GM04503 (cell line): Measurements from ENCODE around the gene GLIPR2.
"Not testable (repeated sequence)": the region's sequence is repeated elsewhere in the genome, so short reads cannot be mapped to it uniquely, and the experiment has no call there.

Experiments used
- DNase-seq: peaks from one replicate; pipeline ENCODE4 v3.0.0-alpha.2; 2012; ENCODE audit warnings: low read depth

GLIPR2 gene

DNA sequence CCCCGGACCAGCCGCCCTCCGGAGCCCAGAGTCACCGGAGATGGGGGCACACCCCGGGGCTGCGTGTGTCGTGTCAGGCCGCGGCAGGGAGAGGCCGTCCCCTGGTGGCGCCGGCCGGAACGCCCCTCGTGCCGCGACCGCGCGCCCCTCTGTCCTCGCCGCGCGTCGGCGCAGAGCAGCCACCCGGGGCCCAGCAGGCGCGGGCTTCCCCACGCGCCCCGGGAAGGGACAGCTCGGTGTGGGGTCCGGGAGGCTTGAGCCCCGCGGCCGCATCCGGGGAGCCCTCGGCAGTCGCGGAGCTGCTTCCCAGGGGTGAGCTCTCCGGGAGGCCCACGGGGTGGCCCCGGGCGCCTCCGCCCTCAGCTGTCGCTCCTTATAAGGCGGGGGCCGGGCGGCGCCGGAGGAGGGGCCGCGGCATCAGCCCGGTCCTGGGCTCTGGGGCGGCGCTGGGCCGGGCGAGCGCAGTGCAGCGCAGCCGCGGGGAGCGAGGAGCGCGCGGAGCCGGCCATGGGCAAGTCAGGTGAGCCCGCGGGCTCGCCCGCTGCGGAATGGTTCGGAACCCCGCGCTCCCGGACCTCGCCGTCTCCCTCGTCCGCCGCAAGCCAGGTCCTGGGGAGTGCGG lies at the start of gene GLIPR2:
Gene GLIPR2 (plus strand): TSS at position 462 of the 622 bp plus-strand sequence. CDS start 46 bp downstream, at position 508.
- no peak for DNase-seq

- DNase-seq = not testable (repeated sequence)
These were observed 49.5 kb upstream of the GLIPR2 start for GRCh38 chr9:36087054-36087453.

DNA sequence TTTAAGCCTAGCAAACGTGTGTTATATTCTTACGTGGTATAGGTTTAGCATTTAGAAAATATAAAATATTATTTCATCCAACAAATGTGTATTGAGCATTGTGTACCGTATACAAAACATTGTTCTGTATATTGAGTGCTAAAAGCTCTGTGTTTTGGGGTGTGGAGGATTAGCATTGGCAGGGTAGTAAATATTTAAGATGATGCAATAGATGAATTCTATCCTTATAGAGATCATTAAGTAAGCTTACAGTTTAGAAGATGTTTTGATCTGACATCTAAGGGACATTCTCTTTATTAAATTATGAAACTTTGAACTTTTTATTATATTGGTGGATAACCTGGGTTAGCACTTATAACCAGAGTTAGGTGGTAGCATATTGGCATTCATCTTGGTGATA lies 48.5 kb upstream of the GLIPR2 start:
- DNase-seq = no peak

DNA sequence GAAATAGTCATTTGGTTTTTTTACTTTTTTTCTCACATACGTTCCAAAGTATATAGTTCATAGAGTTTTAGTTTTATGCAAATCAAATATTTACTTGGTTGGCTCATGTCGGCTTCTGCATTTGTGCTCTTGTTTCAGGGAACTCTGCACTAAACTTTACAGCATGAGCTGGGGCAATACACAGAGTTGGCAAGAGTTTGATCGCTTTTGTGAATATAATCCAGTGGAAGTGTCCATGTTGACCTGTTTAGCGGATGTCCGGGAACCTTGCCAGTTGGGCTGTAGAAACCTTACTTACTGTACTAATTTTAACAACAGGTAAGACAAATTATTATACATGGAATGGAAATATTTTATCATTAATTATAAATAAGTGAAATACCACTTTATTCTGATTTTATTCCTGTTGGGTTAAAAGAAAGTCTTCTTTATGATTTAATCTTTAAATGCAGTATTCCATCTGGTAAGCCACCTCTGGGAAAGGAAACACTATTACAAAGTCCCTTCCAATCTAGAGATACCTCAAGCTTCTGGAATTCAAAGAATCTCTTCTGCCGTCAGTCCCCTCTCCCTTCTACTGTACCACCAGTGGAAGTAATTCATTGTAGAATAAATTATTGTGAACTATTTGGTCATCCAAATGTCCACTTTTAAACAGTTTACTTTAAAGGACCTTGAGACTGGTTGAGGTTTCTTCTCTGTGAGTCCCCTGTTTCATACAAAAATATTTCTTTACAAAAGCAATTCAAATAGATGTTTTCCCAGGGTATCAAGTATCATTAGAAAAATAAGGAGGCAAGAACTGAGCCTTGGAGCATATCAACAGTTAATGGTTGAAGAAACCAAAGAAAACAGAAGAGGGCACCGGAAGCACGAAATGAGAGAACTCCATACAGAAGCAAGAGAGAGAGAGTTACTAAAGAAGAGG lies 45.2 kb upstream of the GLIPR2 start:
- peak; percentile 28 for DNase-seq

GRCh38 chr9:36092014-36092413 lies 44.5 kb upstream of the GLIPR2 start:
- no peak for DNase-seq

- DNase-seq = no peak
These were observed 43.9 kb upstream of the GLIPR2 start for GRCh38 chr9:36092509-36093215.

DNA sequence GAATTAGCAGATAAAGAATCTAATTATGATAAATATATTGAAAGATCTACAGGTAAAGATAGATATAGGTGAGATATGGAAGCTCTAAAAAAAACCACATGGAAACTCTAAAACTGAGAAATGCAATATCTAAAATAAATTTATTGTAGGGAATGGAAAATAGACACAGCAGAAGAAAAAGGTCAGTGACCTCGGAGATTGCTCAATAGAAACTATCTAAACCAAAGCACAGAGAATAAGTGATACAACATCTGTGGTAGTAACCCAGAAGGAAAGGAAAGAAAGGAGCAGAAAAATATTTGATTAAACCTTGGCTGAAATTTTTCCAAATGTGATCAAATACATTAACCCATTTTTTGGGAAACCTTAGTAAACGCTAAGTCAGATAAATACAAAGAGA lies 43.1 kb upstream of the GLIPR2 start:
- no peak for DNase-seq

- no peak for DNase-seq
These were observed 36.8 kb upstream of the GLIPR2 start for GRCh38 chr9:36099718-36100117.

GRCh38 chr9:36100532-36100931 lies 36.0 kb upstream of the GLIPR2 start:
- DNase-seq = peak; percentile 24

GRCh38 chr9:36101916-36102741 lies 34.4 kb upstream of the GLIPR2 start:
- peak; percentile 99 for DNase-seq

DNA sequence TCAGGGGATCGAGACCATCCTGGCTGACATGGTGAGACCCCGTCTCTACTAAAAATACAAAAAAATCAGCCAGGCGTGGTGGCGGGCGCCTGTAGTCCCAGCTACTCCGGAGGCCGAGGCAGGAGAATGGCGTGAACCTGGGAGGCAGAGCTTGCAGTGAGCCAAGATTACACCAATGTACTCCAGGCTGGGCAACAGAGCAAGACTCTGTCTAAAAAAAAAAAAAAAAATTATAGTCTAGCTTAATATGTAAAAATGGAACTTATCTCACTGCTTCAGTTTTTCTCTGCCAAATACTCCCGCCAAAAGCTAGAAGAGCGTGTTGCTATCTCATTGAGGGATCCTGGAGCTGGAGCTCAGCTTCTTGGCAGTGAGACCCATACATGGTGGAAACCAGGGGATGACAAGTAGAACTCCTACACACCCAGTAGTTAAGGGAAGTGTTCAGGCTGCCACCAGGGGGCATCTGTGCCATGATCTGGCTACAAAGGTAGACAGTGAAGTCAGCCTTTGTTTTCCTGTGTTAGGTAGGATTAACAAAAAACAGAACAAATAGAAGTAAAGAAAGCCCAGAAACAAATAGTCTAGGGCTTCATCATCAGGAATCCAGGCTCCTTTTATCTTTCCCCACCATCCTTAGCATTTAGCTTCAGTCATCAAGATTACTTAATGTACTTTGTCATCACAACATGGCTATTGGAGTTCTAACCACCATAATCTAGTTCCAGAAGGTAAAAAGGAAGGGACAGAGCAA lies 33.6 kb upstream of the GLIPR2 start:
- peak; percentile 31 for DNase-seq

- no peak for DNase-seq
These were observed 27.5 kb upstream of the GLIPR2 start for GRCh38 chr9:36109071-36109470.

GRCh38 chr9:36110434-36110833 lies 26.1 kb upstream of the GLIPR2 start:
- no peak for DNase-seq

- DNase-seq = no peak
These were observed 24.0 kb upstream of the GLIPR2 start for GRCh38 chr9:36112516-36112915.

GRCh38 chr9:36113999-36114398 lies 22.5 kb upstream of the GLIPR2 start:
- no peak for DNase-seq

- DNase-seq = no peak
These were observed 19.9 kb upstream of the GLIPR2 start for GRCh38 chr9:36116593-36116992.

DNA sequence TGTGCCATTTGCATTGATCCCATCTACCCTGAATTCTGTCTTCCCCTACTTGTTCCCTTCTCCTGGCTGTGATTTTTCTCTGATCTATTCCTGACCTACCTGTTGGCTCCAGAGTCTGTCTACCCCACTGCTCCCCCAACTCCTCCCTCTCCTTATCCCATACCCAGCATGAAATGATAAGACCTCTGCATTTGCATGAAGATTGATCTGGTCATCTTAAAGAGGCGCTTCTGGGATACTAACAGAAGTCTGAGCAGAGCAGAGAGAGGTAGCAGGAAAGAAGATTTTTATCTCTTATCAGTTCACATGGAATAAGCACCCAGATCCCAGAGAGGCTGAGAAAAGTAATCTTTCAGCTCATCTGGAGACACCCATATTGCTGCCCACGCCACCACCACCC lies 18.3 kb upstream of the GLIPR2 start:
- no peak for DNase-seq

DNA sequence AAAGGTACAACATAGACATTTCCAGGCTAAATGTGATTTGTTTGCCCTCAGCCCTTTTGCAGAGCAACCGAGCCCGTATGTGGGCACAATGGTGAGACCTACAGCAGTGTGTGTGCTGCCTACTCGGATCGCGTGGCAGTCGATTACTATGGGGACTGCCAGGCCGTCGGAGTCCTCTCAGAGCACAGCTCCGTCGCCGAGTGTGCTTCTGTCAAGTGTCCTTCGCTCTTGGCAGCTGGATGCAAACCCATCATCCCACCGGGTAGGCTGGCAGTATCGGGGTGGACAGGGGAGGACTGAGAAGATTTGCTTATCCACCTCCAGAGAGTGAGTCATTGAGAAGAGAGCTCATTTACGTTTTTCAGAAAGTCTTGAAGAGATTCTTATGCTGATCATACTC lies 17.8 kb upstream of the GLIPR2 start:
- no peak for DNase-seq

GRCh38 chr9:36119476-36119875 lies 17.1 kb upstream of the GLIPR2 start:
- DNase-seq = no peak

GRCh38 chr9:36120705-36121104 lies 15.8 kb upstream of the GLIPR2 start:
- no peak for DNase-seq

GRCh38 chr9:36121971-36122370 lies 14.6 kb upstream of the GLIPR2 start:
- no peak for DNase-seq
